ENCODE measurements around the gene KLF2.
"Not testable (repeated sequence)": the region's sequence is repeated elsewhere in the genome, so short reads cannot be mapped to it uniquely, and the experiment has no call there.

The KLF2 gene

DNA sequence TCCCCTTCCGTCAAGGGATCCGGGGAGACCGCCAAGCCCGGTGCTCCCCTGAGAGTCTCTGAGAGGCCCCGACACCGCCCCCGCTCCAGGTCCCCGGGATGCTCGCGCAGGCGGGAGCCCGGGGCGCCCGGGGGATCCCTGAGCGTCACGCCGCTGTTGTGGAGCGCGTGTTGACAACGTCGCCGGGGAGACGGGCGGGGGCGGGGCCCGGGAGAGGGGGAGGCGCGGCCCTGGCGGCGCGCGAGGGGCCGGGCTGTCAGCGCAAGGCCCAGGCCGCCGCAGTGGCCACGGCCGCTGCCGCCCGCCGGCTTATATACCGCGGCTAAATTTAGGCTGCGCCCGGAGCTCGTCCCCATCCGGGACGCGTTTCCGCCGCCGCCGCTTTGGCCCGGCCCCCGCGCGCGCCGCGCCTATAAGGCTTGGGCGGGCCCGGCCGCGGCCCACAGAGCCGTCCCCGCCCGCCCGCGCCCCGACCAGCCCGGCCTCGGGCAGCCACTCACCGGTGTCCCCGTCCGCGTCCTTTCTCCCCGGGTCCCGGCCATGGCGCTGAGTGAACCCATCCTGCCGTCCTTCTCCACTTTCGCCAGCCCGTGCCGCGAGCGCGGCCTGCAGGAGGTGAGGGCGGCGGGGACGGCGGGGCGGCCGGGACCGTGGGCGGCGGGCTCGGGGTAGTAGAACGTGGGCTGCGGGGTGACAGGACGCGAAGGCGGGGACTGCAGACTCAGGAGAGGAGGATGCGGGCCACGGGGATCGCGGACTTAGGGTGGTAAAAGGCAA is at the start of gene KLF2:
KLF2 (plus strand) TSS at position 443 of the 777 bp plus-strand sequence; CDS start at position 541, 98 bp downstream.
- peak; percentile 98 for DNase-seq

GRCh38 chr19:16280306-16280705 is 44.3 kb upstream of the KLF2 start:
- DNase-seq: no peak

- DNase-seq: no peak
Measured at GRCh38 chr19:16281743-16282142, 42.9 kb upstream of the KLF2 start.

GRCh38 chr19:16283210-16284061 is 41.2 kb upstream of the KLF2 start:
- peak; percentile 64 for DNase-seq

- no peak for DNase-seq
Measured at GRCh38 chr19:16284505-16284904, 40.1 kb upstream of the KLF2 start.

- DNase-seq: not testable (repeated sequence)
Measured at GRCh38 chr19:16285079-16285478, 39.5 kb upstream of the KLF2 start.

DNA sequence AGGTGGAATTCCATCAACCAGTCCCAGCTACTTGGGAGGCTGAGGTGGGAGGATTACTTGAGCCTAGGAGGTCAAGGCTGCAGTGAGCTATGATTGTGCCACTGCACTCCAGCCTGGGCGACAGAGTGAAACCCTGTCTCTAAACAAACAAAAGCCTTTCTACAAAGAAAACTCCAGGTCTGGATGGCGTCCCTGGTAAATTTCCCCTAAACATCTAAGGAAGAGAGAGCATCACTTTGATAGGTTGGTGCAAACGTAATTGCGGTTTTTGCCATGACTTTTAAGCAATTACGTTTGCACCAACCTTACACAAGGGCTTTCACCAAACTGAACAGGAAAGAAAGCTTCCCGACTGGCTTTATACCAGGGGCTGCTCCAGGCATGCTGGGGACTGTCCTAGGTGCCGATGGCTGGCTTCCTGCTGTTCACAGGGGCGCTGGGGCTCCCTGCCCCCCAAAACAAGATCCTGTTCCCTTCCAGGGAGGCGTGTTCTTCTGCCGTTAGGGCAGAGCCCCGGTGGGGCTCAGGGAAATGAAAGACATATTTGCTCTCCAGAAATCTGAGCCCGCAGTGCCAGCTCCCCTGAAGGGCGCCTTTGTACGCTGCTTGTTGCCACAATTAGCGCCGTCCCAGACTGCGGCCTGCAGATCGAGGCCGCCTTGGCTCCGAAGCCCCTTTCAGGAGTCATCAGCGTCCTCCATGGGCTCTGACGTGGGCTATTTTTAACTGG is 38.7 kb upstream of the KLF2 start:
- DNase-seq: peak; percentile 32

GRCh38 chr19:16288544-16288943 is 36.1 kb upstream of the KLF2 start:
- no peak for DNase-seq

DNA sequence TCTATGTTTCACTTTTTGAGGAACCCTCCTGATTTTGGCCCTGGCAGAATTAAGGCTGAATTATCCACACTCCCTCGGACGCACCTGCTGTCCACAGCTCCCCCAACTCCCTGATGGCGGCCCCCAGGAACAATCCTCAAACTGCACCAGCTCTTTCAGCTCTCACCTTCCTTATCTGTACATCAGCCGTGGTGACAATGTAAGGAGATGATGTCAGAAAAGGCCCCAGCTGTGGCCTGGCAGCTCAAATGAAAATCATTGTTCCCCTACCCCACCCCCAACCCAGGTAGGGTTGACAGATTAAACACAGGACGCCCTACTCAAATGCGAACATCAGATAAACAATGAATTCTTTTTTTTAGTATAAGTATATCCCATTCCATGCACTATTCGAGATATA is 35.0 kb upstream of the KLF2 start:
- DNase-seq: no peak

DNA sequence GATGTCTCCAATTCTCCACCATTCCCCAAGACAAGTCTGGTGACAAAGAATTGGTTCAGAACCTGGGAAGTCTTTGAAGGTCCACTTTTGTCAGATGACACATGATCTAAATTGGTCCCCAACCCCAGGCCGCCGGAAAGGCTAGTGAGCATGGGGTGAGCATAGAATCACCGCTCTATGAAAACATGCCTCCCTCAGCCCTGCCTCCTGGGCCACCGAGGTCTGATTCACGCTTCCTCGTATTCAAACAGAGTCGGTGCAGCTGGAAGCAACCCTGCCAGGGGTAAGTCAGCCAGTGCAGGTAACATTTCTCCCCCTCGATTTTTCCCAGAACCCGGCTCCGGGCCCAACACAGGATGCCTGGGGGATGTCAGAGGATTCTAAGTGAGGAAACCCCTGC is 33.9 kb upstream of the KLF2 start:
- no peak for DNase-seq

- DNase-seq: no peak
Measured at GRCh38 chr19:16293118-16294091, 31.2 kb upstream of the KLF2 start.

- DNase-seq: no peak
Measured at GRCh38 chr19:16295057-16295456, 29.6 kb upstream of the KLF2 start.

DNA sequence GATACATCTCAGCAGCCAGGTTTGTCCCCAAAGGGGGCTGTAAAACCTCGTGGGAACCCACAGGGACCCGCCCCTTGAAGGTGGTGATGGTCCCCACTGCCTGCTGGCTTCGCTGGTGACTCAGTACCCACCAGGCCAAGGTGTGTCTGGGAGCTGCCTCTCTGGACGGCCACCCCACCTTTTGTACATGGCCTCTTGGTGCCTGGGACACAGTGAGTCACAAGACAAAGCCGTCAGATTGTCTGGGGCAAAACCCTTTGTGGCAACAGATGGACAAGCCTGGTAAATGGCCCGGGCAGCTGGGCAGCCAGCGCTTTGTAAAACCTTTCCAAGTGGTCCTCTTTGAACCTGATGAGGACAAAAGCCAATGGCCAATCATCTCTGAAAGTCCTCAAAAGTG is 27.9 kb upstream of the KLF2 start:
- DNase-seq: no peak

- DNase-seq: no peak
Measured at GRCh38 chr19:16297575-16298178, 26.9 kb upstream of the KLF2 start.

- no peak for DNase-seq
Measured at GRCh38 chr19:16298334-16298733, 26.3 kb upstream of the KLF2 start.

- no peak for DNase-seq
Measured at GRCh38 chr19:16301999-16302694, 22.5 kb upstream of the KLF2 start.

DNA sequence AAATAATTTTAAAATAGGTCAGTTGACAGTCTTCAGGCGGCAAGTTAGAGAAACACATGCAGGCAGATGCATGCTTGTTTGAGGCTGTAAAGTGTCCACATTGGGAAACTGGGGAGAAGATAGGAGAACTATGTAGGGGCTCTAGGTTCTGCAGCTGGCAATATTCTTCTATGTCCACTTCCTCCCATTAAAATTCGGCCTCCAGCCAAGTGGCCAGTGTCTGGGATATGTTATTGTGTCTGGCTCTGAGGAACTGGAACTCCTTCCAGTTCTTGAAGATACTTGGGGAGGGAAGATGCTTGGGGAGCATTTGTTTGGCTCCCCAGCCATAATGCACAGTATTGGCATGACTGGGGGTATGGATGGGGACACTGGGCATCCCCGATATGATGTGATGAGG is 20.9 kb upstream of the KLF2 start:
- DNase-seq: no peak

DNA sequence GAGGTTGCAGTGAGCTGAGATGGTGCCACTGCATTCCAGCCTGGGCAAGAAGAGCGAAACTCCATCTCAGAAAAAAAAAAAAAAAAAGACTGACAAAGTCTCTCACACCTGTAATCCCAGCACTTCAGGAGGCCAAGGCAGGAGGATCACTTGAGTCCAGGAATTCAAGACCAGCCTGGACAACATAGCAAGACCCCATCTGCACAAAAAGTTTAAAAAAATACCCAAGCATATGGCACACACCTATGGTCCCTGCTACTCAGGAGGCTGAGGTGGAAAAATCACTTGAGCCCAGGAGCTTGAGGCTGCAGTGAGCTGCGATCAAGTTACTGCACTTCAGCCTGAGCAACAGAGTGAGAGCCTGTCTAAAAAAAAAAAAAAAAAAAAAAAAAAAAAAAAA is 20.1 kb upstream of the KLF2 start:
- DNase-seq: not testable (repeated sequence)

DNA sequence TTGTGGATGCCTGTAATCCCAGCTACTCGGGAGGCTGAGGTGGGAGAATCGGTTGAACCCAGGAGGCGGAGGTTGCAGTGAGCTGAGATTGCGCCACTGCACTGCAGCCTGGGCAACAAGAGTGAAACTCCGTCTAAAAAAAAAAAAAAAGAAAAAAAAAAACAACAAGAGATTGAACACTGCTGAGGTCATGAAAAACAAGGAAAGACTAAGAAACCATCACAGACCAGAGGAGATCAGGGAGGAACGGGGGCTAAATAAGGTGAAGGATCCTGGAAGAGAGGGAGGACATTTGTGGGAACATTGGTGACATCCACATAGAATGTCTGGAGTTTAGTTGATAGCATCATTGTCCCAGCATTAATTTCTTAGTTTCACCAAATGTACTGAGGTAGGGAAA is 19.6 kb upstream of the KLF2 start:
- DNase-seq: not testable (repeated sequence)

DNA sequence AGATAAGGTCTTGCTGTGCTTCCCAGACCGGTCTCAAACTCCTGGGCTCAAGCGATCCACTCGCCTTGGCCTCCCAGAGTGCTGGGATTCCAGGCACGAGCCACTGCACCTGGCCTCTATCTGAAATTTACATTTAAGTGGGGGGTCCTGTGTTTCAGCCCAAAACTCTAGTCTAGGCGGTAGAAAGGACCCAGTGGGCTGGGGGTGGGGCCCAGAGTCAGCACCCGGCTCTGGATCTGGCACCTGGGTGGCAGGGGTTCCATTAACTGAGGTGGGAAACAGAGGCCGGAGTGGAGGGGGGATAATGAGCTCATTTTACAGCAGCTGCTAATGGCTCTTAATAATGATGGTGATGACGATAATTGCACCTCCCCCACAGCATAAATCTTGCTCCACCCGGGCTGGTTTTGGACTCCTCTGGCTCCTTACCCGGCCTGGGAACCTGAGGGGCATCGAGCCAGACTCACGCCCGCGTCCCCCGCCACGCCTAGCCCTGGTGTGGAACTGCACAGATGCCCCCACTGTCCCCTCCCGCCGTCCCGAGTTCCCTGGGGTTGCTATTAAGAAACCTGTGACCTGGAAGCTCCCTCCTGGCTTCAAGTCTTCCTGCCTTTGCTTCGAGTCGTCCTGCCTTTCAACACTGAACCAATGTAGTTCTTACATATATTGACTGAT is 17.8 kb upstream of the KLF2 start:
- DNase-seq: no peak

- no peak for DNase-seq
Measured at GRCh38 chr19:16308081-16308480, 16.5 kb upstream of the KLF2 start.
